ENCODE measurements around the gene OSBP2. TPM values are rescaled to one million over a fixed set of nuclear protein-coding genes. Genes with fewer than 3 reads are reported as not detected.

OSBP2 gene
- total RNA-seq, 2 donors from 2014 or later, result 2.1 to 2.6 TPM

- no peak for DNase-seq (ENCODE audit: low spot score)
- intact Hi-C loops (cut with DNase I), result no loop called here
These were observed 85.4 kb downstream of the OSBP2 start for GRCh38 chr22:30780026-30780425.

- intact Hi-C loops (cut with DNase I), result no loop called here
- DNase-seq (ENCODE audit: low spot score), result no peak
These were observed 86.7 kb downstream of the OSBP2 start for GRCh38 chr22:30781271-30781875.

- no peak for DNase-seq (ENCODE audit: low spot score)
- intact Hi-C loops (cut with DNase I), result no loop called here
These were observed 87.9 kb downstream of the OSBP2 start for GRCh38 chr22:30782613-30783012.

GRCh38 chr22:30783021-30783420, 88.3 kb downstream of the OSBP2 start:
- intact Hi-C loops (cut with DNase I), result no loop called here
- DNase-seq (ENCODE audit: low spot score), result no peak

- intact Hi-C loops (cut with DNase I), result no loop called here
- DNase-seq (ENCODE audit: low spot score), result no peak
These were observed 90.9 kb downstream of the OSBP2 start for GRCh38 chr22:30785527-30785926.

GRCh38 chr22:30790366-30790765, 95.7 kb downstream of the OSBP2 start:
- no peak for DNase-seq (ENCODE audit: low spot score)
- intact Hi-C loops (cut with DNase I), result no loop called here

- DNase-seq (ENCODE audit: low spot score), result no peak
- intact Hi-C loops (cut with DNase I), result no loop called here
These were observed 97.8 kb downstream of the OSBP2 start for GRCh38 chr22:30792456-30792855.

- no peak for DNase-seq (ENCODE audit: low spot score)
- intact Hi-C loops (cut with DNase I), result no loop called here
These were observed 100.4 kb downstream of the OSBP2 start for GRCh38 chr22:30795118-30795517.

- DNase-seq (ENCODE audit: low spot score), result no peak
- intact Hi-C loops (cut with DNase I), result no loop called here
These were observed 107.0 kb downstream of the OSBP2 start for GRCh38 chr22:30801695-30802094.

- intact Hi-C loops (cut with DNase I), result no loop called here
These were observed 107.8 kb downstream of the OSBP2 start for GRCh38 chr22:30802202-30803166.

GRCh38 chr22:30803679-30804078, 109.0 kb downstream of the OSBP2 start:
- intact Hi-C loops (cut with DNase I), result no loop called here
- no peak for DNase-seq (ENCODE audit: low spot score)

More at GRCh38 chr22:30802202-30803166, 107.8 kb downstream of the OSBP2 start:
- DNase-seq (ENCODE audit: low spot score), result peak; percentile 94

- intact Hi-C loops (cut with DNase I), result no loop called here
- no peak for DNase-seq (ENCODE audit: low spot score)
These were observed 110.0 kb downstream of the OSBP2 start for GRCh38 chr22:30804626-30805025.

- DNase-seq (ENCODE audit: low spot score), result no peak
- intact Hi-C loops (cut with DNase I), result no loop called here
These were observed 111.8 kb downstream of the OSBP2 start for GRCh38 chr22:30806391-30806861.

GRCh38 chr22:30809086-30809485, 114.4 kb downstream of the OSBP2 start:
- intact Hi-C loops (cut with DNase I), result no loop called here
- DNase-seq (ENCODE audit: low spot score), result no peak

- intact Hi-C loops (cut with DNase I), result no loop called here
- no peak for DNase-seq (ENCODE audit: low spot score)
These were observed 115.4 kb downstream of the OSBP2 start for GRCh38 chr22:30810105-30810504.

- DNase-seq (ENCODE audit: low spot score), result no peak
- intact Hi-C loops (cut with DNase I), result no loop called here
These were observed 119.3 kb downstream of the OSBP2 start for GRCh38 chr22:30813936-30814335.

- no peak for DNase-seq (ENCODE audit: low spot score)
These were observed 121.7 kb downstream of the OSBP2 start for GRCh38 chr22:30816413-30816812.

GRCh38 chr22:30821381-30821780, 126.7 kb downstream of the OSBP2 start:
- intact Hi-C loops (cut with DNase I), result no loop called here

More at GRCh38 chr22:30816413-30816812, 121.7 kb downstream of the OSBP2 start:
- intact Hi-C loops (cut with DNase I), result no loop called here

GRCh38 chr22:30821863-30822215, 127.2 kb downstream of the OSBP2 start:
- intact Hi-C loops (cut with DNase I), result no loop called here
- DNase-seq (ENCODE audit: low spot score), result no peak

More at GRCh38 chr22:30821381-30821780, 126.7 kb downstream of the OSBP2 start:
- DNase-seq (ENCODE audit: low spot score), result no peak

GRCh38 chr22:30822216-30823014, 127.7 kb downstream of the OSBP2 start:
- no peak for DNase-seq (ENCODE audit: low spot score)
- intact Hi-C loops (cut with DNase I), result no loop called here
